ENCODE data around the gene ULBP2.
"Not testable (repeated sequence)": the region's sequence is repeated elsewhere in the genome, so short reads cannot be mapped to it uniquely, and the experiment has no call there.

- TF ChIP-seq POLR2A (IDR thresholded peaks at IDR 0.05; ENCODE audit: low read depth, low read length); PAX5 (IDR thresholded peaks at IDR 0.05; ENCODE audit: insufficient read depth, low read length, severe bottlenecking); POLR2AphosphoS5 (IDR thresholded peaks at IDR 0.05; ENCODE audit: low read depth, low read length): not testable (repeated sequence)
Measured at GRCh38 chr6:149959806-149960205, 18.0 kb downstream of the ULBP2 start.
